Inferior parietal cortex (tissue), 1 donor: ENCODE data around the gene CAMSAP1.

Experiments
- DNase-seq: peaks from one replicate; pipeline ENCODE4 v3.0.0-alpha.2; 2016; ENCODE audit errors: extremely low spot score

CAMSAP1 gene

DNA sequence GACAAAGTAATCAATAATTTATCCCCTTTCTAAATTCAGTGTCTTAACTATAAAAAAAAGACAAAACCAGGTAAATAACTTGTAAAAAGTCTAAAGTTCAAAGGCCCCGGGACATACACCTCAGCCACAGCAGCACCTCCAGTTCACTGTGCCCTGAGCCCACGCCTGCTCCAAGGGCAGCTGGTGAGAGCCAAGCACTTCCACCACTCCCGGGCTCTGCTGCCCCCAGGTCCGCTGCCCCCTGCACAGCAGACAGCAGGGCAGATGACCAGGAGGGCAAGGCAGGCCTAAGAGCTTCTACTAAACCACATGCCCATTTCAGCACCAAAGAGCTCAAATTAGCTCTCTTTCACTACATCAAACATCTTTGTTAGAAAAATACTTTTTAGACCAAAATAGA, 91.9 kb downstream of the CAMSAP1 start:
- DNase-seq: no peak

DNA sequence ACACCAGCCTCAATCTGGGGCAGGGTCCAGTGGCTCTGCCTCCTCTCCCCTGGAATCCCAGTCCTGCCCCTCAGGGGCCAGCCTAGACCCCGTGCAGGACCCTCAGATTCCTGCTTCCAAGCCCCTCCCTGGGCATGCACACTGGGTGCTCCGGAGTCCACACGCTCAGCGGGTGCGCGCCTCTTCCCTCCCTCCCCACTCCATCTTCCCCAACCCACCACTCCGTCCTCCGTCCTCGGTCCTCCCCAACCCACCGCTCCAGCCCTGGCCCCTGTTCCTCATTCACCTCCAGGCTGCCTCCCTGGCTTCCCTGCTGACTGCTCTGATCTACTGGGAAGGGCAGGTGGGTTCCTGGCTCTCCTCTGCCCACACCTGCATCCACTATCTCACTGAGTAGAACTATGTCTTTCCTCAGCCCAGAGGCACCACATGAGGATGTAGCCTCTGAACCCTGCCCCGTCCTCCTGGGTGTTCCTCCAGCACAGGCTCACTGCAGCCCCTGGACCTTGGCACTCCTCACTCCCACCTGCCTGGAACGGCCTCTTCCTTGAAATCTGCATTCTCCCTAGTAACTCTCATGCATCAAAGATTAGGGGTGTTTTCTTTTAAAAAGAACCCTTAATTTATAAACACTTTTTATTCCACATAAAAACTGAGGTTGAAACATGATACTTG, 92.8 kb downstream of the CAMSAP1 start:
- DNase-seq: no peak

DNA sequence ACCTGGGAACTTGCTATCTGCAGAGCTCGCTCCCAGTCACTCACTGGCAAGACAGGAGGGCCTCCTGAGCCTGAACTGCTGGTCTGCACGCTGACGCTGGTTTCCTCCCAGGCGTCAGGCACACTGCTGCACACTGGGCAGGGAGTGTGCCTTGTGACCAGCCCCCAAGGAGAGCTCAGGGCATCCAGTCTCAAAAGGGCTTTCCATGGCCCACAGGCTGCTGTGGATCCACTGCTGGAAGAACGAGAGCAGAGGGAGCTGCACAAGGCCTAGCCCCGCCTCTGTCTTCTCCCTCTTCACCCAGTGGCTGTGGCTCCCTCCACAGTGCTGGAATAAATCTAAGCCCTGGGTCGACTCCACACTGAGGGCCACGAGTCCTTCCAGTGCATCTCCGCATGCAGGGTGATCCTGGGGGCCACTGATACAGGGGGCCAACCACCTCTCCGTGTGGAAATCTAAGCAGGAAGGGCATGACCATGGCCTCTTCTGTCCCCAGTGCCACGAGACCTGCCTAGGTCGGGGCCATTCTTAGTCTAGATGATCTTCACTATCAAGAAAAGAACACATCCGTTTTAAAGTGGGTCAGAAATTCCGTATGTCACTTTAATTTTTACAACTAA, 93.6 kb downstream of the CAMSAP1 start:
- DNase-seq: no peak

DNA sequence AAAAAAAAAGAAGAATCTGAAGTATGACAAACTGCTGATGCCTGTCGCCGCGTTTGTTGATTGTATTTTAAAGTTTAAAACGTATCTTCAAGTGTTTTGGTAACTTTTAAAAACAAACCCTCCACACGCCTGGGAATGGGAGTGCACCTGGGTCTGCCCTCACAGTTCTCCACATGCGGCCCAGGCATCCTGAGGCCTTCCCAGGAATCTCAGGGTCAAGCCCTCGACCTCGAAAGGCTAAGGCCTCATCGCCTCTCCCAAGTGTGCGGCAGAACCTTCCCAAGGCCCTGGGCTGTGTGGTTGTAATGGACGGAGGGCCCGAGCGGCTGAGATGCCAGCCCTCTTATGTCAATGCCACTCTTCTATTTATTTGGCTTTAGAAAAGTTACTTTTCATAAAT, 94.4 kb downstream of the CAMSAP1 start:
- DNase-seq: no peak

DNA sequence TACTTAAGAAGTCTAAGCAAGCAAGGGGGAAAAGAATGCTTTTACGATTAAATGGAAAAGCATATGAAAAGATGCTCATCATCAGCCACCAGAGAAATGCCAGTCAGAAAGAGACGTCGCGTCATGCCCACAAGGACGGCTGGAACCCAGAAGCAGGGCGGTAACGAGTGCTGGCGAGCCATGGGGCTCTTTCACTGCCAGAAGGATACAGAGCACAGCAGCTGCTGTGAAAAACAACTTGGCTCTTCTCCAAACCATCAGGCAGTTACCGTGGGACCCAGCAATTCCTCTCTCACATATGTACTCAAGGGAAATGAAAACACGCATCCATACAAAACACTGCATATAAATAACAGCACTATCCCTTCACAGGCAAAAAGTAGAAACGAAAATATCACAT, 95.5 kb downstream of the CAMSAP1 start:
- DNase-seq: peak; percentile 67

DNA sequence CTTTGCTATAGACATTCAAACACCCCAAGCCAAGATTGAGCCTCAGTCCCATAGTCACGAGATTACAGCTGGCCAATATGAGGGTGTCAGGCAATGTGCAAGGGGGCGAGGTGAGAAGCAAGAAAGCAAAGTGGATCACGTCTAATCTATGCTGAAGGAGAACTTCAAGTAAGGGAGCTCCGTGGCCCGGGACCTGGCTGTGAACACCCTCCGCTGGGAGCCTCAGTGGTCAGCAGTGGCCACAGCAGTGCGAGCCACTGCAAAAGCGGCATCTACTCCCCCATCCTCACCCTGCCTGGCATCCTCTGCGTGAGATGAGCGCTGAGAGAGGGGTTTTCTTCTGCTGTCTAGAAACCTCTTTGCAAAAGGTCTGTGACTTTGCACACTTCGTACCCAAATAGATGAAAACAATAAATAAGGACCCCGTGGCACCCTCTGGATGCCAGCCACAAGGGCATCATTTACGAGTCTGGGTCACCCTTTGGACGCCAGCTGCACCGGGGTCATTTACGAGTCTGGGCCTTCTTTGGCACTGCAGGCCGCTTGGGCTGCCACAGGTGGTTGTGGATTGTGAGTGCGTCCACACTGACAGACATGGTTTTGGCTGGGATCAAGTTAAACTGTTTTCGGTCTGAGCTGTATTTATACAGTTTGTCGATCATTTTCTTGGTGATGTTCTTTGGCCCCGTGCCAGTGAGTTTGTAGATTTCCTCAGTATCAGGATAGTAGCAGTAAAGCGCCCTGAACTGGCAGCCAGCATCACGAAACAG, 96.4 kb downstream of the CAMSAP1 start:
- no peak for DNase-seq

DNA sequence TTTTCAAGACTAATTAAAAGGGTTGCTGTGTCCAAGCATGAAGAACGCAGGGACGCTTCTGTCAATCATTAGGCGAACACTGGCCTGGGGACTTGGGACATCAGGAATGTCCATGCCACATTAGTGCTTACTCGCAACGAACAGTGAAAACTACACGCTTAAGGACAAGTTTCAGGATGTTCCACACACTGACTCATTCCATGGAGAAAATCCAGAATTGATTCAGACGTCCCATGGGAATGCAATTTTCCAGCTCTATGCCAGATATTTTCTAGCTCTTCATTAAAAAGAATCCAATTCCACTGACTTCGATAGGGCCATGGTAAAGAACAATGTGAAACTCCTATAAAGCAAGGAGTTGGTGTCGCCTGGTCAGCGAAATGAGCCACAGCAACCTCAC, 98.2 kb downstream of the CAMSAP1 start:
- no peak for DNase-seq

DNA sequence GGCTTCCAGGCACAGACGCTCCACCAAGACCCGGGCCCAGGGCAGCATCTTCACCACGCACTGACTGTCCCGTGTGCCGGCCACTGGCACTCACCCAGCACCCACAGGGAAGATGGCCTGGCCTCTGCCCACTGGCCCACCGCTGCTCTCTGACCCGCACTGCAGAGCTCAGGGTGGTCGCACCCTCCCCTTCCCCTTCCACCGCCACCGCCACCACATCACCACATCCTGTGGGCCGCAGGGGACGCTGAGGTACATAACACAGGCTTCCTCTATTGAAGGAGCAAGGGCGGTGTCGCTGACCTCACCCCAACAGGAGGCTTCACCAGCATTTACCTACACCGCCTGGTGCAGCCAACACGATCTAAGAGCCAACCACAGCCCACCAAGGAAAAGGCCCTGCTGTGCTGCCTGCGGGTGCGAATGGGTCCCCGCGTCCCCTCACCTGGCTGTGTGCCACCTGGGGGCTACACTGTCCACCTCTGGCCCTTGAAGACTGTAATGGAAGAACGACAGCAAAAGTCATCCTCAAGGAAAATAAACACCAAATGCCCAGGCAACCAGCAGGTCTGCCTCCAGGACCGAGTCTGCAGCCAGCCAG, 101.8 kb downstream of the CAMSAP1 start:
- DNase-seq: no peak

DNA sequence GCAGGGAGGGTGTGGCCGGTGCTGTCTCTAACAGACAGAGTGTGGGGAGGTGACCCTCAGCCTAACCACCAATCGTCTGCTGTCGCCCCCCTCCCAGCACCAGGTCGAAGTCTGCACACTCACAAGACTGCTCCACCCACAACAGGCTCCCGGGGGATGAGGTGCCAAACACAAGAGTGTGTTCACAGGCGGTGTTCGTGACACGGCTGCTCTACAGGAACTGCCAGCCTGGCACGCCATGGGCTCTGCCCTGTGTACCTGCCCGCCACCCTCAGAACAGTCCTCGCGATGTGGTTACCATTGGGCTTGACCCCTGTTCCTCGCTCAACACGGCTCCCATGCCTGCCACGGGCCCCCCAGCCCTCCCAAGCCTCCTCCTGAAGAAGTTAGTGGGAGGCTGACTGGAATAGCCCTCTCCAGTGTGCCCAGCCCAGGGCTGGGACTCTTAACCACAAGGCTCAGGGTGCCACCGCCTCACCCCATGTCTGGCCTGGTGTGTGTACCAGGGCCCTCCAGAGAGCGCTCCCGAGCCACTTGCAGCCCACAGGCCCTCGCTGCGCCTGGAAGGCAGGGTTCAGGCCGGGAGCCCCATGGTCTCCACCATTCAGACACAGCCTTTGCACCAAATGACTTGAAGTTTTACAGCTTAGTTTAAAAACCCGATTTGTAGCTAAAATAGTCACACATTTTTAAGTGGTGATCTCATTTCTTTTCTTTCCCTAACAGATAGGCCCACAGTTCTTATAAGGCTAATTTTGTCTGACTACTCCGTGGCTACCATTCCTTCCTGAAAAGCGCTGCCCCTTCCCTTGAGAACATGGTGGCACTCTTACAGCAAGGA, 102.5 kb downstream of the CAMSAP1 start:
- no peak for DNase-seq

DNA sequence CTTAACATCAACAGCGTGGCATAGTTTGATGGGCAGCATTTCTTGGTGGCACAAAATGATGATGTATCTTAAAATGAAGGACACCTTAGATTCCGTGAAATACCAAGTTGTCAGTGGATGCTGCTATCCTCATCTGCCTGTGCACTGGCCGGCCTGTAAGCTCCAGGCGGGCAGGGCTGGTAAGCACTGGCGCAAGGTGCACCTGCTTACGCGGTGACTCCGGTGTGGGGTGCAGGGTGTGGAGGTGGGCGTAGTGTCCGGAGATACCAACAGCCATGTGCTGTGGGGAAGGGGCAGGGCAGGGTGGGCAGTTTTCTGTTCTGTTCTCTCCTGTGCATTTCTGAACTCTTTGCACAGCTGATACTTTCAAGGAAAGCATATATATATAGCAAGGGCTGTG, 103.9 kb downstream of the CAMSAP1 start:
- no peak for DNase-seq

DNA sequence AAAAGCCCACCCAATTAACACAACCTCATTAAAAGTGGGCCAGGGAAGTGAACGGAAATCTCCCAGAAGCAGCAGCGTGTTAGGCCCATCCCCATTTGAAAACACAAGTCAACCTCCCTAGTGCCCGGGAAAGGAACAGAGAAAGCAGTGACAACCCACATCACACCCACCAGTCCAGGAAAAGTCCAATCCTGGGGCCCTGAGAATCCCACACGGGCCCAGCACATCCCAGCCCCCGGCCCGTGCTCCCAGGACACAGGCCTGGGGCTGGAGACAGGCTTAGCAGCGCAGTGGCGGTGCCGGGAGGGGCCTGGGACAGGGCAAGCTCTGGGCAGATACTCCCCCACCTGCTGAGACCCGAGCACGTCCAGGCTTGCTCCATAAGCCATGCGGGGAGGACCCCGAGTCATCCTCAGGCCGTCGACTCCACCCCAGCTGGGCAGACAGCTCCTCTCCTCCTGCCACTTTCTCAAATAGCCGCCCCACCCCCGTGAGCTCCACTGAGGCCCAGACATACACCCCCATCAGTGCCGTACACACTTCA, 104.4 kb downstream of the CAMSAP1 start:
- no peak for DNase-seq

DNA sequence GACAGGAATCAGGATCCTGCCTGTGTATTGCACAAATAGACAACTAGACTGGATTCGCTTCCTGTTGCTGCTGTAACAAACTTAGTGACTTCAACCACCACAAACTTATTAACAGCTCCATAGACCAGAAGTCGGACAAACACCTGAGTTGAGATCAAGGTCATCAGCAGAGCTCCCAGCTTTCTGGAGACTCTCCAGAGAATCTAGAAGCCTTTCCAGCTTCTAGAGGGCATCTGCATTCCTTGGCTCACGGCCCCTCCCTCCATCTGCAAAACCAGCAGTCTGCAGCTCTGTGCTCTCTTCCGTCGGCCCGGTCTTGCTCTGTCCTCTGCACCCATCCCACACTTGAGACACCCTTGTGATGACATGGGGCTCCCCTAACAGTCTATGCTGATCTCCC, 106.3 kb downstream of the CAMSAP1 start:
- DNase-seq: no peak

DNA sequence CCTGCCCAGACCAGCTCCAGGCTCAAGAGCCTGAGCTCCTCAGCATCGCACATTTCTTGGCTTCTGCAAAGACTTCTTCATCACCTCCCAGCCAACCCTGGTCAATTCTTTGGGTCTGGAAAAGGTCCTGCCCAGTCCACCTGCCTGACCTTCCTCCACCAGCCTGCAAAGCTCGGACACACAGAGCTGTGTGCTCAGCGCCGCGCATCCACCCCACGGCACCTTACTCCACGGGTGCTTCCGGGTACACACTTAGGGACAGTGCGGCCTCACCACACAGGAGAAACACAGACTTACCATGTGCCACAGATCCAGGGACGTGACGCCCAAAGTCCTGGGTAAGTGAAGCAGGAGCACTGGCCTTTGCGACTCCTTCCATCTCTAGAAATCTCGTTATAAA, 108.1 kb downstream of the CAMSAP1 start:
- DNase-seq: no peak

DNA sequence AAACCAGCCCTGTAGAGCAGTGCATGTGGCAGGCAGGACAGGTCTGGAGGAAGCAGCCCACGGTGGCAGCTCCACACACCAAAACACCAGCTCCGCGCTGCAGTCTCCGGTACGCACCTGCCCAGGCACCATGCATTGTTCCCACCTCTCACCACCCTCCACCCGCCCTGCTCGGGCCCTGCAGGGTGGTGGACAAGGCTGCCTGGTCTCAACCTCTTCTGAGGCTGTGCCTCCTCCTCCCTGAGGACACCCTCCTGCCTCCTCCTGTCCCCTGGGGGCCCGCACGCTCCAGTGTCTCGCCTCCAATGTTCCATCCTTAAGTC, 109.1 kb downstream of the CAMSAP1 start:
- DNase-seq: no peak

DNA sequence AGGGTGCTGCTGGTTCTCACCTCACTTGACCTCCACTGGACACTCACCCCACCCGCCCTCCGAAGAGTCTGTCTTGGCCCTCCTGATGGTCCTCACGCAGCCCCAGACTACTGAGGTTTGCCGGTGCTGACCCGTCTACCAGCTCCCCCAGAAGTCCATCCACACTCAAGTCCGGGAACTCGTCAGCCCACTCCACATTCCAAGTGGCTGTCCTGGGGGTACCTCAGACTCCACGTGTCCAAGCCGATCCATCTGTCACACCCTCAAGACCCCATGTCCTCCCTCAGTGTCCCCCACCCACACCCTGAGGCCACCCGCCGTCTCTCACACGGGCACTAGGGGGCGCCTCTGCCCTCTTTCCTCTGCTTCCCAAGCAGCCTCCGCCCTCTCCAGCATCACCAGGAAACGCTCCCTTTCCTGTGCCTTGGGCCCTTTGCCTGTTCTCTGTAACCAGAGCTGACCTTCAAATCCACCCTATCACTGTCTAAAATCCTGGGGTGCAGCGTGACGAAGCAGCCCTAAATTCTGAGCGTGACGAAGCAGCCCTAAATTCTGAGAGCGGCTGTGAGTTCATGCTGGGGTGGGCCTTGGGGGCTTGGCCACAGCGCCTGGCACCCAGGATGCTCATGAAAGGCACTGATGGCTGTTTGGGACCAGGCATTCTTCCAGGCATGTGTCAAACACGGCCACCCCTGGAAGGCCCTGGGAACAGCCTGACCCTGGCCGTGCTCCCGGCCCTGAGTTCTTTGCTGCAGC, 109.7 kb downstream of the CAMSAP1 start:
- peak; percentile 27 for DNase-seq

DNA sequence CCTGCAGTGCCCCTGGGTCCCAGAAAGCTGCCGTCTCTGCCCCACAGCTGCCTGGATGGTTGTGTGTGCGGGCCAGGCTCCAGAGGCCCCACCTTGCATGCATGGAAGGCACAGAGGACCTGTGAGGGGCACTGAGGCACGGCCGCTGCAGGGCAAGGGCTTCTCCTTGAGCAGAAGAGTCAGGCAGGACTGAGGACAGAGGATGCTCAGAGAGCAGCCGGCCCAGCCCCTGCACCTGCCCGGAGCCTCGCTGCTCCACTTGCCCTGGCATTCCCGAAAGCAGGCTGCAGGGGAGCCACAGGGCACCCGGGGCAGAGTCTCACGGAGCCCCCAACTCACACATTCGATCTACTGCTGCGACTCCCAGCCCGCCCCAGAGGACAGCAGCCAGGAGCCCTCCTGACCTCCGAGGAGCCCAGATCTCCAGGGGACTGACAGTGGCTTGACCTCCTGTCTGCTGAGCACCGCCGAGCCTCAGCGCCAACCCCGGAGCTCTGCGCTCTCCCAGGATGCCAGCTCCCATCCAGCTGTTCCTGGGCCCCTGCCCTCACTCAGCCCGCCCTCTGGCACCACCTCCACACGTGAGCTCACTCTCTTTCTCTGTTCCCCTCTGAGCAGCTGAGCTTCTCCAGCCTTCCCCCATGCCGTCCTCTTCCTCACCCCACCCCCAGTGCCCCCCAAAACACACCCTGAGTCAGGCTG, 110.4 kb downstream of the CAMSAP1 start:
- no peak for DNase-seq

DNA sequence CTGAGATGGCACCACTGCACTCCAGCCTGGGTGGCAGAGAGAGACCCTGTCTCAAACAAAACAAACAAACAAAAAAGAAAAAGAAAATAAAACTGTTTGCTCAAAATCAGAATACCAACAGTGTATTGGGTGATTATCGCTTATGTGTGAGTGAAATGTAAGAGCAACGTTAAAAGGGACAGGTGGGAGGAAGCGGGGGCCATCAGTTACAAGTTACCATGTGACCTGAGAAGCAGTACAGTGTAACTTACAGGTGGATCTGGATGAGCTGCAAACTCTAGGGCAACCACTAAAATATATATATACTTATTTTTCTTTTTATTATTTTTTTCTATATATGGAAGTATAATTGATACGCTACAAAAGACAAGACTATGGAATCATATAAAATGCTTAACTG, 112.0 kb downstream of the CAMSAP1 start:
- no peak for DNase-seq

DNA sequence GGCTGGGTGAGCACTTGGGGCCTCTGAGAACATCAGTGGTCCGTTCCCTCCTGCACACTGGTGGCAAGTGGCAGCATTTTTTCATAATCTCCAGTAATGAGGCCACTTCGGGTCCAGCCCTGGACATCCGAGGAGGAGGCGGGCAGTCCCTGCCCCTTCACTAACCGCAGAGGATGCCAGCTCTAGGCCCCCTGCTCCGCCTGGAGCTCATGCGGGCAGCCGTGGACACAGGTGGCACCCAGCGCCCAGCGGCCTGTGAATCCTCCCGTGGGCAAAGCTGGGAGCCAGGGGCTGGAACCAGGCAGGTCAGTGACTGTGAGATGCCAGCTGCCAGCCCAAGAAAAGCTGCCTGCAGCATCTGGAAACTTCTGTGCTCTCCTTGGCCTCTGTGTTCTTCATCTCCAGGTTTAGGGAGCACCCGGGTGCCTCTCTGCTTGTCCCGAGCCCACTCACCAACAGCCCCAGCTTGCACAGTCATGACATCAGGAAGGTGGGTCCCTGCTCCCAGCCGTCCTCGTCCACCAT, 112.9 kb downstream of the CAMSAP1 start:
- DNase-seq: no peak

DNA sequence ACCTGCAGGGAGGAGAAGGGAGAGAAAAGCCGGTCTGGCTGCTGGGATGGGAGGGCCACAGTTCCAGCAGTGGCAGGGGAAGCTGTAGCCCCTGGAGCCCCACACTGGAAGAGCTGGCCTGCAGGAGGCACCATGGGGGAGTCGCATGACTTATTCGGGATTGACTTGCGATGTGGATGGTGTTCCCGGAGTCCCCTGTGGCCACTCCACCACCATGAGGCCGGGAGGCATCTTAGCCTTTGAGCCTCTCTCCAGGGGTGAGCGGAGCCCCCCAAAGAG, 113.3 kb downstream of the CAMSAP1 start:
- no peak for DNase-seq
